ENCODE data around the gene ZNF136. TPM values are rescaled to one million over a fixed set of nuclear protein-coding genes. Genes with fewer than 3 reads are reported as not detected.
A peak's percentile ranks its signal among the peaks of the same experiment; 100 is the strongest.

Gene ZNF136
- total and polyA plus RNA-seq, 4 donors, result 0.92 to 5.8 (median 3.3) TPM

GRCh38 chr19:12163826-12164225, 930 bp downstream of the ZNF136 start:
- Histone ChIP-seq H3K27ac (ENCODE audit: low read depth in 1 of 2, low read length in 2 of 2) (peak overlapping the region; percentile 90 to 96), H3K9ac (ENCODE audit: low read depth in 1 of 2, low read length in 2 of 2) (peak overlapping the region; percentile 86 to 93), H3K9me3 (ENCODE audit: control insufficient read depth in 4 of 4, low read length in 3 of 4) (peaks cover 0 to 2% (median 0%) of the 10 kb centered on the region in 4 donors), H3K36me3 (ENCODE audit: control insufficient read depth in 4 of 4, insufficient read depth in 3 of 4, low read depth in 1 of 4, low read length in 3 of 4) (peaks cover 0 to 7% (median under 1%) of the 10 kb centered on the region in 4 donors), H3K4me1 (ENCODE audit: control insufficient read depth in 4 of 4, insufficient read depth in 4 of 4, low read length in 3 of 4) (peaks cover 7 to 19% (median 12%) of the 10 kb centered on the region in 4 donors), H3K4me3 (ENCODE audit: low read depth in 1 of 3, low read length in 3 of 3) (peak overlapping the region; percentile 93 to 97 (median 96)), H3K27me3 (ENCODE audit: control insufficient read depth in 4 of 4, insufficient read depth in 4 of 4, low read length in 3 of 4) (no peaks in the 10 kb centered on the region)
- 11% methylated on average over 2 of the region's 2 CpGs for WGBS
- TF ChIP-seq HNF4G (IDR thresholded peaks at IDR 0.05) (no peak), RAD21 (IDR thresholded peaks at IDR 0.05) (no peak), MAX (IDR thresholded peaks at IDR 0.05) (no peak), FOXA2 (IDR thresholded peaks at IDR 0.05) (no peak), HNF4A (conservative IDR thresholded peaks at IDR 0.05) (no peak), CTCF (IDR thresholded peaks at IDR 0.05; ENCODE audit: low read depth, low read length, missing input control) (no peak), ATF3 (IDR thresholded peaks at IDR 0.05) (no peak), JUND (IDR thresholded peaks at IDR 0.05) (no peak), YY1 (IDR thresholded peaks at IDR 0.05) (no peak), ZBTB33 (IDR thresholded peaks at IDR 0.05) (no peak), RXRA (IDR thresholded peaks at IDR 0.05) (no peak), REST (IDR thresholded peaks at IDR 0.05) (no peak), NR2F2 (IDR thresholded peaks at IDR 0.05) (no peak), FOXA1 (IDR thresholded peaks at IDR 0.05) (no peak), TAF1 (conservative IDR thresholded peaks at IDR 0.05) (no peak), EGR1 (IDR thresholded peaks at IDR 0.05; ENCODE audit: low read depth in 2 of 2) (no peak)
- no peak for DNase-seq (ENCODE audit: low spot score)

- Histone ChIP-seq H3K27me3 (ENCODE audit: control insufficient read depth in 4 of 4, insufficient read depth in 4 of 4, low read length in 3 of 4) (no peaks in the 10 kb centered on the region), H3K9me3 (ENCODE audit: control insufficient read depth in 4 of 4, low read length in 3 of 4) (peaks cover 0 to 2% (median 0%) of the 10 kb centered on the region in 4 donors), H3K4me1 (ENCODE audit: control insufficient read depth in 4 of 4, insufficient read depth in 4 of 4, low read length in 3 of 4) (peaks cover 7 to 19% (median 12%) of the 10 kb centered on the region in 4 donors), H3K36me3 (ENCODE audit: control insufficient read depth in 4 of 4, insufficient read depth in 3 of 4, low read depth in 1 of 4, low read length in 3 of 4) (peaks cover 3 to 16% (median 8%) of the 10 kb centered on the region in 4 donors), H3K9ac (ENCODE audit: low read depth in 1 of 2, low read length in 2 of 2) (no peak overlapping the region), H3K27ac (ENCODE audit: low read depth in 1 of 2, low read length in 2 of 2) (no peak overlapping the region), H3K4me3 (ENCODE audit: low read depth in 1 of 3, low read length in 3 of 3) (no peak overlapping the region)
- DNase-seq (ENCODE audit: low spot score), result no peak
- WGBS, result 87% methylated on average over 1 of the region's 1 CpG
- TF ChIP-seq ZBTB33 (IDR thresholded peaks at IDR 0.05), result no peak
- TF ChIP-seq JUND (IDR thresholded peaks at IDR 0.05), result no peak
- TF ChIP-seq MAX (IDR thresholded peaks at IDR 0.05), result no peak
- no peak for TF ChIP-seq SP1 (IDR thresholded peaks at IDR 0.05)
- TF ChIP-seq FOXA2 (IDR thresholded peaks at IDR 0.05), result no peak
- no peak for TF ChIP-seq REST (IDR thresholded peaks at IDR 0.05)
- no peak for TF ChIP-seq RXRA (IDR thresholded peaks at IDR 0.05)
- TF ChIP-seq HNF4G (IDR thresholded peaks at IDR 0.05), result no peak
- no peak for TF ChIP-seq YY1 (IDR thresholded peaks at IDR 0.05)
- no peak for TF ChIP-seq HNF4A (conservative IDR thresholded peaks at IDR 0.05)
- TF ChIP-seq NR2F2 (IDR thresholded peaks at IDR 0.05), result no peak
- TF ChIP-seq FOXA1 (IDR thresholded peaks at IDR 0.05), result no peak
These were observed 3.7 kb downstream of the ZNF136 start for GRCh38 chr19:12166626-12167025.

Data from liver (tissue), 9 donors.